GM21528 (cell line): ENCODE measurements around the gene ADAM23.

Experiments
- ATAC-seq: cut with Tn5 transposase; IDR thresholded peaks from one replicate; pipeline ENCODE4 v1.9.1; 2021; ENCODE audit warnings: mild to moderate bottlenecking, moderate library complexity; ENCODE audit not compliant: unreplicated experiment, low FRiP score

ADAM23 gene

DNA sequence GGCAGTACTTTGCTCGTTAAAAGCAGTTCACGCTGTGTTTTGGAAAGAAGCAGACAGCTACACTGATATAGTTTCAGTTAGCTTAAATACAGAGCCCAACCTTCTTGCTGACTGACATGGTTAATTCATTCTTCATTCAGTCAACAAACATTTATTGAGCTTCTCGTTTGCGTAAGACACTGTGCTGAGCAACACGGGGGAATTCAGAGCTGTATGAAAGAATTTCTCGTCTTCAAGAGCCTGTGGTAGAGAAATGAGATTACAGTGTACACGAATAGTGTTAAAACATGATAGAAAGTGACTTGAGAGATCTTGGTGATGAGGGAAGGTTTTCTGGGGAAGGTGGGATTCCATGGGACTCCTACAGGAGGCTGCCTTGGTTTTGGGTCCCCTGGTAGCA is 44.7 kb downstream of the ADAM23 start:
- ATAC-seq = no peak

DNA sequence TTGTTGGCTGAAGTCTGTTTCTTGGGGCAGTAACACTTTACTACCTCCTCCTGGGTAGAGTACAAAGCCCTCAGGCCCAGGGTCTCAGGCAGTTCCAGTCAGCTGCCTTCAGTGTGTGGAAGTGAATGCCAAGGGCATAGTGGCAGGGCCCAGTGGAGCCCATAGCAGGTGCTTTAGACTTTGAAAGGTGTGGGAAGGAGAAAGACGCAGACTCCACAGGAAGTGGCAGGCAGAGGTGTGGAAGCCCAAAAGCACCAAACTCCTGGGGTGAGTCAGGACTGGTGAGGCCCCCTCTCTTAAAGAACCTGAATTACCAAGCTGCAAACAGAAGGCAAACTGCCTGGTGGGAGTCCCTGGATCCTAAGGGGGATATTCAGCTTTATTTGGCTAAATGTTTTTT is 45.3 kb downstream of the ADAM23 start:
- no peak for ATAC-seq

DNA sequence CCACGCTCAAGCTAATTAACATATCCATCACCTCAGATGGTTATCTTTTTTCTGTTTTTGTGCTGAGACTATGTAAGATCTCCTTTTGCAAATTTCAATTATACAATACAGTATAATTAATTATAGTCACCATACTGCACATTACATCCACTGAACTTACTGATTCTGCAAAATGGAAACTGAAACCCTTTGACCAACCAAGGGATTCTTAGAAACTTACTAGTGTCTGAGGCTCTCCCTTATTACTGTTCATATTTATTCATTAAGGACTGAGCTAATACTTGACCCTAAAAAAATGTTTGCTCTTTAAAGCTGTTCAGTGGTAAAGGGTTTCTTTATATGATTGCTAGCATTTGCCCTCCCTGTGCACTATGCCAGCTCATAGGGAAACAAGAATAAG is 50.7 kb downstream of the ADAM23 start:
- no peak for ATAC-seq

DNA sequence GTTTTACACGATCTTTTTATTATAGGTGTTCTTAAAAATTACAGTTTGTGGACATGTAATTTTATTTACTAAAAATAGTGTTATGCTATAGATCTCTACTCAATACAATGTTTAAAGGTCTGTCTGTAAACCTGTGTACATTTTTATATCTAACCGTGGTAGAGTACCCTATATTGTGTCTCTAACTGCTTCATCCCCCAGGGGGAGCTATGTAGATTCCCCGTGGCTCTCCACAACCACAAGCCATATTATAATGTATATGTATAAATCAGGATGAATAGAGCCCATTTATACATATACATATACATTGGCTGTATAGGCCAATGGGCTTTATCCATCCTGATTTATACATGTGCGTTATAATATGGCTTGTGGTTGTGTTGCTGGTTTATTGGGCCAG is 59.4 kb downstream of the ADAM23 start:
- no peak for ATAC-seq

DNA sequence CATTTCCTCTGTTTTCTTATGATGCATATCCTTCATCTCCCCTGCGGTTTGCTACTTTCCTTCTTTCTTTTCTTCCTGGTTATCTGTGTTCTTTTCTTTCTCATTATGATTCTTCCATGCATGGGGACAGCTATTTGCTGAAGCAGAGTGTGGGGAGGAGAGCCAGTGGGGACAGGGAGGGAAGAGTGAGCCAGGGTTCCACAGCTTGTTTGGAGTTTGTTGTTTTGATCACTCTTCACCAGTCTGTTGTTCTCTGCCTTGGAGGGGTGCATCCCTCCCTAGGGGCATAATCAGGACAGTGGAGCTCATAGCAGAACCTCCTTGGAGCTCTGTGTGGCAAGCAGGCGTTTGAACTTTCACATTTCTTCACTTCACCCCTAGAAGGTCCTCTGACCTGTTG is 68.0 kb downstream of the ADAM23 start:
- no peak for ATAC-seq

DNA sequence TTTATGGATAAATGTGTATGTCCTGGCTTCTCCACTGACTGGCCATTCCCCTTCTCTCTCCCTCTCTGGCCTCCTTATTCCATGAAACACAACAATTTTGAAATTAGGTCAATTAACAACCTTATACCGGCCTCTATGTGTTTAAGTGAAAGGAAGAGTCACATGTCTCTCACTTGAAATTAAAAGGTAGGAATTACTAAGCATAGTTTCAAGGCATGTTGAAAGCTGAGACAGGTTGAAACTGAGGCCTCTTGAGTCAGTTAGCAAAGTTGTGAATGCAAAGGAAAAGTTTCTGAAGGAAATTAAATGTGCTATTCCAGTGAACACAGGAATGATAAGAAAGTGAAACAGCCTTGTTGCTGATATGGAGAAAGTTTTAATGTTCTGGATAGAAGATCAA is 69.7 kb downstream of the ADAM23 start:
- no peak for ATAC-seq

DNA sequence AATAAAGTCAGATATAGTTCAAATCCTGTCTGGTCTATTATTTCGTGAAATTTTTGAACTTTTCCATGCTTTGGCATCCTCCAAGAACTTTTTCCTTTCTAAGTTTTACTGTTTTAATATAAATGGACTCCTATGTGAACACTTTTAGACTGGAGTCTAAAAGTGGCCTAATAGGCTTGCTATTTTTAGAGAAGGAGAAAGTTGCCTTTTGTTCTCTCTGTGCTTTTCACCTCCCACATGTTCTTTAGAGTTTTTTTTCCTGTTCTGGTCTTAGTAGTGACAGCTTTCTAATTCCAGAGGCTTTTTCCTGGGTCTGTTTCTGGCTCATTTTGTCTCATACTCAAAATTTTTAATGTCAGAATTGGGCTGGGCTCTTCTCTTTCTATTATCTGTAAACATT is 72.2 kb downstream of the ADAM23 start:
- no peak for ATAC-seq

DNA sequence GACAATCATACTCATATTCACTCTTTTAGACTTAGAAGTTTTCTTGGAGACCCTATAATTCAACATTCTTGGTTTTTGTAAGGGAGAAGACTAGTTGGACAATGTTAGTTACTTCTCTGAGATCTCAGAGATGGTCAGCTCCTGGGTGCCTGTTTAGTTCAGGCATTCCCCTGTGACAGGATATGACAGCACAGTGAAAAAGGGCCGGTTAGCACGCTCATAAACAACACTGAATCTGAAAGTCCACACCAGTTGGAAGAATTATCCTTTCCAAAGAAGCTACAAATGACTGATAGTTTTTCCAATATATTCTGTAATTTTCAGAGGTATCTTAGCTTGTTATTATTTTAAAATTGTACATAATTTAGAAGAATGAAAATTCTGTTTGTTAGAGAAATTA is 75.7 kb downstream of the ADAM23 start:
- ATAC-seq = no peak

DNA sequence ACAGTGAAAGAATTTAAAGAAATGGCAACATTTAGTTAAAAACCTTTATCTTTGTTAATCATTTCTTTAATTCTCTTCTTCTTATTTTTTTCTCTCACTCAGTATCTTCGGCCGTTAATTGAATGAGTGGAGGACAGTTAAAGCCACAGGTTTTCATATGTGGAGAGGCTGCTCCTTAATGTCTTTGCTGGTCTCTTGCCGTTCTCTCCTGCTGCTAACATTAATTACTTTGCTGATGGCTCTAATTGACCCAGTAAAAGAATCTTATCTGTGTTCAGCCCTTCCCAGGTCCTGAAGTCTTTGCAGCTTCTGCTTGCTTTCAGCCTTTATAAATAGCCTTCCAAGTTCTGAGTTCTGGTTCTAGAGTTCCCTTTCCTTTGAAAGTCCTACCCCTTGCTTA is 77.1 kb downstream of the ADAM23 start:
- no peak for ATAC-seq

DNA sequence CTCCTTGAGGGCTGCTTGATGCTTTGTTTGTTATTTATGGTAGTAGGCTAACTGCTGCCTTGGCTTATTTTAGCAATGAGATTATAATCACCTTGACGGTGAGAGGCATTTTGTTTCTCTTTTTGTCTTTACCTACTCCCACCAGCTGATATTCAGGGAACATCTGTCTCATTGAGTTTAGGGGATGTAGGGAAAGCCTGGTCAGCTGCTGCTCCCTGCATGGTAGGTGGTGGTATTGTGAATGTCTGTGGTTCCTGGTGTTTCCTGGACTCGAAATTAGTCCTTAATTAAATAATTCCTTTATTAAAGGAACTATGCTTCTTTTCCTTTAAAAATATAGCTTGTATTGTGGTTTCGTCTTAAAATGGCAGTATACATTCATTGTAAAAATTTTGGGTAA is 77.8 kb downstream of the ADAM23 start:
- no peak for ATAC-seq

DNA sequence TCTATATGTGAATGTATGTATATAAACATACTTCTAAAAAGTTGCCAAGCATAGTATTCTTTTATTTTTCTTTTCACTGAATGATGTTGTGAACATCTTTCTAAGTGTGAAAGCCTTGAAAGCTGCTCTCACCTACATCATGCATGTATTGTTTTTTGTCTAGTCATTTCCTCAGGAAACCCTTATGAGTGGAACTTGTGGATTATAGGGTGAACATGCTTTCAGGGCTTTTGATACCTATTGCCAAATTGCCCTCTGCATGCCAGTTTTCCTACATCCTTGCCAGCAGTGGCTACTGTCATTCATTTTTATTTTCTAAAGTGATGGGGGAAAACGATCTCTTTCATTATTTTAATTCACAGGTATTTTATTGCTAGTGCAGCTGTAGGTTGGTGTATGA is 78.3 kb downstream of the ADAM23 start:
- ATAC-seq = no peak

DNA sequence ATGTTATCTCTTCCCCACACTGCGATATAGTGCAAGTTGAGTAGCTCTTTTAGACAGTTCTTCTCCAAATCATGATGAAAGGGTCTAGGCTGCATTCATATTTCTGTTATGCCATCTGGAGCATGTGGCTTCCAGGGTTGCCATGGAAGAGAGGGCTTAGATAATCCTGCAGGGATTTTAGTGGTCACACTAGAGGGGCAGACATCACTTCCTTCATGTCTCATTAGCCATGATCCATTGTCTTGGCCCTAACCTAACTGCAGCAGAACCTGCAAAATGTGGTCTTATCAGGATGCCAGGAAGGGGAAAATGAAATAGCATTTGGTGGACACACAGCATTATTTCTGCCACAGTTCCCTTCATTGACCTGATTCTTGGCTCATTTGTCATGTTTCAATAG is 83.1 kb downstream of the ADAM23 start:
- ATAC-seq = no peak

DNA sequence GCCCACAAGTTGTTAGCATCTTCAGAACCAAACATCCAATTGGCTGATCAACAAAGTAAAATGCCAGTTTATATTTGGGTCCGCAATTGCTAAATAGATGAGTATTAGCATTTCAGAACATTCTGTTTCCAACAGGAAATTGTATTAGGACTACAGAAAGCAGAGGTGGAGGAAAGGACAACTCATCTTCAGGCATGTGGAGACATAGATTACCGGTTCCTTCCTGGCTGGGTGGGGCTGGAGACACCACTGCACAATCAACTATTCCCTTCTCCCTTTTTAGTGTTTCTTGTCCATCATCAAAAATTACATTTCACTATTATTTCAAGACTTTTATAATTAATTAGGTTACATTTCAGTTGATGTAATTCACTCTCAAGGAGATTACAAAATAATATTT is 83.8 kb downstream of the ADAM23 start:
- no peak for ATAC-seq

DNA sequence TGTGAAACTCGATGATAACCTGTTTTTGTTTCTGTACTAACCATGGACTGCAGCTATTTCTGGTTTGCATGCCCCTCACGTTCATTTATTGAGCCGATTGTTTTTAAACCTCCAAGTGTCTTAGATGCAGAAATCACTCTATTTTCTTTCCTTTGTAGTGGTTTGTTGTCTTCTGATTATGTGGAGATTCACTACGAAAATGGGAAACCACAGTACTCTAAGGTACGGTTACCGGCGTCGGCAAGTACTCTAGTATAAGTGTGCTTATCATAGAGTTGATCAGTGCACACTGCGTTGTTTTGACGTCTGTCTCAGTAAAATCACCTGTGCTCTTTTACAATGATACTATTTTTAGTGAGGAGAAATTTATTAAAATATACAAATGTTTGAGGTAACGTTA is 87.4 kb downstream of the ADAM23 start:
- no peak for ATAC-seq

DNA sequence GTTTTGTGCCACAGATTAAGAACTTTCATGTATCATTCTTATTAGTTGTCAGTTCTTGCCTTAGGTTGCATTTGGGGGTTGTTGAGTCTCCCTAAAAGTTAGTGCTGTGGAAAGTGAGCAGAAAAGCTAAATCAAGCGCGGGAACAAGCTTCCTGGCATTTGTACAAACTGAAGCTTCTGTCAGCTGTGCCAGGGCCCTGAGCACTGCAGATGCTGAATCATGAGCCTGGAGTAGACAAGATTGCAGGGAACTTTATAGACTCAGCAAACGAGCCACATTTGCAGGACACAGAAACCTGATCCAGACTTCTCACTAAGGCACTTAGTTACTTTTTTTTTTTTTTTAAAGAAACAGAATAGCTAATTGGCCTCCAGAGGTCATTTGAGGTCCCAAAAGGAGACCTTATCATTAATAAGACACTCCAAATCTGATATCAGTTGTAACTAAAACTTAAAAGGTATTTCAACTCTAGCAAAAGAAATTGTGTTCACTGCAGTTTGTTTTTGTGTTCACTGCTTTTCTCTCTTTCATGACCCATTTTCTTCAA is 88.7 kb downstream of the ADAM23 start:
- ATAC-seq = no peak

DNA sequence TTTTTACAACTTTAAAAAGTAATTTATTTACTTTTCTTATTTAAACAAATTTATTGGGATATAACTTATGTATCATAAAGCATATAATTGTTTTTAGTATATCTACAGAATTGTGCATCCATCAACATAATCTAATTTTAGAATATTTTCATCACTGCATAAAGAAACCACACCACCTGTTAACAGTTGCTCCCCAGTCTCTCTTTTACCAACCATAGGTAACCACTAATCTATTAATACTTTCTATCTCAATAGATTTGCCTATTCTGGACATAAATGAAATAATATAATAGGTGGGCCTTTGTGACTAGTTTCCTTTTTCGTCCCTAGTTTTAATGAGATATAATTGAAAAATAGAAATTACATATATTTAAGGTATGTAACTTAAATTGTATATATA is 90.6 kb downstream of the ADAM23 start:
- ATAC-seq = peak; percentile 55

DNA sequence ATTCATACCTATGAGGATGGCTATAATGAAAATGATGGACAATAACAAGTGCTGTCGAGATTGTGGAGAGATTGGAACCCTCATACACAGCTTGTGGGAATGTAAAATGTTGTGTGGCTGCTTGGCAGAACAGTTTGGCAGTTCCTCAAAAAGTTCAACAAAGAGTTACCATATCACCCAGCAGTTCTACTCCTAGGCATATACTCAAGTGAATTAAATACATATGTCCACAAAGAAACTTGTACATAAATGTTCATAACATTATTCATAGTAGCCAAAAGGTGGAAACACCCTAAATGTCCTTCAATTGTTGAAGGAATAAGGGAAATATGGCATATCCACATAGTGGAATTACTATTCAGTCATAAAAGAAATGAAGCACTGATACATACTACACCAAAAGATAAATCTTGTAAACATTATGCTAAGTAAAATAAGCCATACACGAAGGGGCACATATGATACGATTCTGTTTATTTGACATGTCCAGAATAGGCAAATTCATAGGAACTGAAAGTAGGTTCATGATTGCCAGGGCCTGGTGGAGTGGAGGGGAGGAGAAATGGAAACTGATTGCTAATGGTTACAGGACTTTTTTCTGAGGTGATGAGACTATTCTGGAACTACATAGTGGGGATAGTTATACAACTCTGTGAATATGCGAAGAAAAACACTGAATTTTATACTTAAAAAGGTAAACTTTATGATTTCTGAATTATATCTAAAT is 92.1 kb downstream of the ADAM23 start:
- ATAC-seq = no peak

DNA sequence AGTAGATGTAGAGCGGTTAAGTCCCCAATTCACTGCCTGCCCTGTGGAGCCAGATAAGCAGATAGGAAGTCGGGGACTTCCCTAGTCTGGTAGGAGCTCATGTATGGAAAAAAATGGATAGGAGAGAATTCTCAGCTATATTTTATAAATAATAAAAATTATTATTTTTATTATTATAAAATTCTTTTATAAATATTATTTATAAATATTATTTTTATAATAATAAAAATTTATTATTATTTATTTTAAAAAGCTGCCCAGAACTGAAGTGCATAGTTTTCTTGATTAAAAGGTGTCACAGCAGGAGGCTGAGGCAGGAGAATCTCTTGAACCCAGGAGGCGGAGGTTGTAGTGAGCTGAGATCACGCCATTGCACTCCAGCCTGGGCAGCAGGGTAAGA is 97.4 kb downstream of the ADAM23 start:
- ATAC-seq = no peak

DNA sequence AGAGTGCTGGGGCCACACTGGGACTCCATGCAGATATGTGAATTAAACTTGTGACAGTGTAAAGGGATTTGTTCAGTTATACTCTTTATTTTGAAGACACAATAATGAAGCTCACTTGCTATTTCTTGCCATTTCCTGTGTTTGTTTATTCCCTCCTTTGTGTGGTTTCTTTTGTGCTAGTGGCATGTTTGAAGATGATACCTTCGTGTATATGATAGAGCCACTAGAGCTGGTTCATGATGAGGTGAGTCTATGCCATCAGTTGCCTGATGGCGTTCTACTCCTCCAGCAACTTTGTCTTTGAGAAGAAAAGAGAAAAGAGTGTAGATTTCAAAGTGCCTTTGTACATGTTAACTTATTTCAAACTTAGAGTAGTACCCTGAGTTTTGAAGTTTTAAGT is 99.7 kb downstream of the ADAM23 start:
- no peak for ATAC-seq

DNA sequence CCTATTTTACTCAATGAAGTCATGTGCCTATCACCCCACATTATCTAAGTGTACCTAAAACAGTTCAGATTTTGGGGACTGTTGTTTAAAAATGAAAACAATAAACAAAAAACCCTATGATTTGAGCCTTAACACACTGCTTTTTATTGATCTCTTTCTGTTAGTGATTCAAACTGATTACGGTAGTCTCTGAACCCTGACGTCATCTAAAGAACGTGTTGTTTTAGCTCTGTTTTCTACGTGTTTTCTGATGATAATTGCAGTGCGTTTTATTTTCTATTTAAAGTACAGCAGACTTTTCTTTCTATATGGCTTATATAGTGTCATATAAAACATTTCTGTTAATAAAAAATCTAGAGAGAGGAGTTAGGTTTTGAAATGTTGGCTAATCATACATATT is 105.1 kb downstream of the ADAM23 start:
- ATAC-seq = no peak

DNA sequence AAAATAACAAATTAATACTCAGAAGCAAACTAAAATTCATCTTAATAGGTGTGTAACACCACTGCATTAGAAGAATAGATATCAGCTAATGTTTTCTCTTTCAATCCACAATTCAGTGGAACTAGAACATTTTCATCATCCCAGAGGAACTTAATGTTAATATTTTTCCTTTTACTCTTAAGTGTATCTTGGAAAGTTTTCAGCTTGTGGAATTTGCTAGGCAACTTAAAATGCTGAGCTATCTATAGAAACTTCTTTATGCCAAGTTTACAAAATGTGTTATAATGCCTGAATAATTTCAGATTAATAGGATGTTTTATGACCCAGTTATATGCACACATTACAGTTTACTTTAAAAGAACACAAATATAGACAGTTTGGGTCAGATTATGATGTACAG is 112.4 kb downstream of the ADAM23 start:
- ATAC-seq = no peak

DNA sequence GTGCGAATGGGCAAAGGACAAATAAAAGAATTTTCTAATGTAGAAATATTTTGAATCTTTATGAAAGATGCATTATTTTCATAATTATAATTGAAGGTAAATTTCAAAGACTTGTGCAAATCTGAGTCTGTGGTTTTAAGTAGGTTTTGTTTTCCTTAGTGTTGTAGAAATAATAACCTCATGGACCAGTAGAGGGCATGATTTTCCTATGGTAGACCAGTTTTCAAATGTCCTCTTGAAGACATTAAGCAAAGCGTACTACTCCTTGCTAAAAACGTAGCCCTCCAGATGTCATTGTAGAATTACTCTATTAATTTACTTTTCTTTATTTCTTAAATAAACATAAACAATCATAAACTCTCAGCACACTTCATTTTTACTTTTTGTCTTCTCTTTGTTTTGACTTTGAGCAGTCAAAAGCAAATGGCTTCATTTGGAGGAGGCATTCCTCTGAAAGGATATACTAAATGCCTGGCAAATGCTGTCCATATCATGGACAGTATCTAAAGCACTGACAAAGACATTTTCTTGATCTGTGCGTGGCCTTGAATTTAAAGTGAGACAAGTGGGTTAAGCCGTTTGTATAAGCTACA is 113.1 kb downstream of the ADAM23 start:
- peak; percentile 64 for ATAC-seq
